GM13977 (cell line): Measurements from ENCODE around the gene OR51B6.
"Not testable (repeated sequence)": the region's sequence is repeated elsewhere in the genome, so short reads cannot be mapped to it uniquely, and the experiment has no call there.

Source experiments
- DNase-seq: peaks from one replicate; pipeline ENCODE4 v3.0.0; 2012; ENCODE audit warnings: low spot score
- in situ Hi-C: fragments of 300-500 bp; cut with MboI; formaldehyde crosslinking; loops from one replicate; pipeline ENCODE4 v1.12.0; 2022; ENCODE audit warnings: low sequenced_read_pairs, low pct_unique_long_range_greater_than_20kb, mixed read lengths, inconsistent platforms; ENCODE audit not compliant: unreplicated experiment
- TF ChIP-seq, protein P1 (sequence below): IDR thresholded peaks from 2 replicates; pipeline ENCODE4 v1.5.1; 2012; ENCODE audit warnings: mild to moderate bottlenecking, control low read depth; ENCODE audit not compliant: insufficient read depth; ENCODE audit errors: extremely low read depth, missing control alignments

Gene OR51B6

DNA sequence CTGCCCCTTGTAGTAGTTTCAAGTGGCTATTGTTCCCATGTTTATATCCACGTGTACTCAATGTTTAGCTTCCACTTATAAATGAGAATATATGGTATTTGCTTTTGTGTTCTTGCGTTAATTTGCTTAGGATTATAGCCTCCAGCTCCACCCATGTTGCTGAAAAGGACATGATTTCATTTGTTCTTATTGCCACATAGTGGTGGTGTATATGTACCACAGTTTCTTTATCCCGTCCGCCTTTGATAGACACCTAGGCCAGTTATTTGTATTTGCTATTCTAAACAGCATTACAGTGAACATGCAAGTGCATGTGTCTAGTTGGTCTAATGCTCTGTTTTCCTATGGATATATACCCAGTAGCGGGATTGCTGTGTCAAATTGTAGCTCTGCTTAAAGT is 34.0 kb upstream of the OR51B6 start:
- no peak for DNase-seq
- TF ChIP-seq, protein P1, sequence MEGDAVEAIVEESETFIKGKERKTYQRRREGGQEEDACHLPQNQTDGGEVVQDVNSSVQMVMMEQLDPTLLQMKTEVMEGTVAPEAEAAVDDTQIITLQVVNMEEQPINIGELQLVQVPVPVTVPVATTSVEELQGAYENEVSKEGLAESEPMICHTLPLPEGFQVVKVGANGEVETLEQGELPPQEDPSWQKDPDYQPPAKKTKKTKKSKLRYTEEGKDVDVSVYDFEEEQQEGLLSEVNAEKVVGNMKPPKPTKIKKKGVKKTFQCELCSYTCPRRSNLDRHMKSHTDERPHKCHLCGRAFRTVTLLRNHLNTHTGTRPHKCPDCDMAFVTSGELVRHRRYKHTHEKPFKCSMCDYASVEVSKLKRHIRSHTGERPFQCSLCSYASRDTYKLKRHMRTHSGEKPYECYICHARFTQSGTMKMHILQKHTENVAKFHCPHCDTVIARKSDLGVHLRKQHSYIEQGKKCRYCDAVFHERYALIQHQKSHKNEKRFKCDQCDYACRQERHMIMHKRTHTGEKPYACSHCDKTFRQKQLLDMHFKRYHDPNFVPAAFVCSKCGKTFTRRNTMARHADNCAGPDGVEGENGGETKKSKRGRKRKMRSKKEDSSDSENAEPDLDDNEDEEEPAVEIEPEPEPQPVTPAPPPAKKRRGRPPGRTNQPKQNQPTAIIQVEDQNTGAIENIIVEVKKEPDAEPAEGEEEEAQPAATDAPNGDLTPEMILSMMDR, result no peak
- in situ Hi-C loops, result no loop called here

GRCh38 chr11:5324197-5324596 is 27.1 kb upstream of the OR51B6 start, which contains the start of gene OR51B2:
Gene OR51B2 (minus strand): TSS chr11:5324297. CDS start chr11:5324297, 0 bp downstream.
- TF ChIP-seq, protein P1, result no peak
- in situ Hi-C loops, result no loop called here
- no peak for DNase-seq

GRCh38 chr11:5335170-5335569 is 16.1 kb upstream of the OR51B6 start:
- no peak for DNase-seq
- in situ Hi-C loops, result no loop called here
- TF ChIP-seq, protein P1, result no peak

GRCh38 chr11:5336331-5336730 is 15.0 kb upstream of the OR51B6 start:
- TF ChIP-seq, protein P1, result no peak
- no peak for DNase-seq
- in situ Hi-C loops, result no loop called here

GRCh38 chr11:5337253-5337652 is 14.1 kb upstream of the OR51B6 start:
- DNase-seq, in situ Hi-C loops: not testable (repeated sequence)

- TF ChIP-seq, protein P1, result no peak
- no peak for DNase-seq
- in situ Hi-C loops, result no loop called here
Measured at GRCh38 chr11:5339771-5340322, 11.5 kb upstream of the OR51B6 start.

GRCh38 chr11:5343474-5344335 is 7.6 kb upstream of the OR51B6 start, which contains the start of gene OR51B5:
Gene OR51B5 (minus strand): TSS chr11:5343524. CDS start chr11:5343524, 0 bp downstream.
- in situ Hi-C loops, result no loop called here
- TF ChIP-seq, protein P1, result no peak
- DNase-seq, result no peak
